RWPE2 (cell line): Measurements from ENCODE around the gene PDE11A.

ENCODE experiments used
- ATAC-seq: fragments of 200-7000 bp; cut with Tn5 transposase; 3 replicates; pipeline ENCODE4 v1.9.1; 2021; ENCODE audit warnings: low read depth
- DNase-seq: peaks from one replicate; pipeline ENCODE4 v3.0.0-alpha.2; 2020; ENCODE audit warnings: low spot score
- H3K27ac ChIP-seq: fragments of 450-650 bp; 2 replicates; pipeline ENCODE4 v1.5.1; 2017; ENCODE audit warnings: mild to moderate bottlenecking; ENCODE audit not compliant: poor library complexity, severe bottlenecking
- H3K27me3 ChIP-seq: fragments of 250-450 bp; sonication (Bioruptor Pico); 2 replicates; pipeline ENCODE4 v1.5.1; 2021; ENCODE audit warnings: mild to moderate bottlenecking, moderate library complexity; ENCODE audit not compliant: insufficient read depth, poor library complexity, severe bottlenecking
- H3K36me3 ChIP-seq: fragments of 250-450 bp; sonication (Bioruptor Pico); 2 replicates; pipeline ENCODE4 v1.5.1; 2020; ENCODE audit warnings: low read depth, mild to moderate bottlenecking, moderate library complexity
- H3K4me1 ChIP-seq: fragments of 250-450 bp; sonication (Bioruptor Pico); 2 replicates; pipeline ENCODE4 v1.5.1; 2021; ENCODE audit warnings: mild to moderate bottlenecking, moderate library complexity; ENCODE audit not compliant: insufficient read depth, poor library complexity, severe bottlenecking
- H3K4me3 ChIP-seq: fragments of 250-450 bp; sonication (Bioruptor Pico); 2 replicates; pipeline ENCODE4 v1.5.1; 2021; ENCODE audit warnings: mild to moderate bottlenecking, moderate library complexity; ENCODE audit not compliant: severe bottlenecking
- H3K9me3 ChIP-seq: fragments of 250-450 bp; sonication (Bioruptor Pico); 2 replicates; pipeline ENCODE4 v1.5.1; 2021; ENCODE audit warnings: mild to moderate bottlenecking, moderate library complexity; ENCODE audit not compliant: severe bottlenecking
- TF ChIP-seq, protein P1 (sequence below): fragments of 450-650 bp; IDR thresholded peaks from one replicate; pipeline ENCODE4 v1.5.1; 2017; ENCODE audit warnings: mild to moderate bottlenecking, moderate library complexity; ENCODE audit not compliant: poor library complexity, severe bottlenecking

The PDE11A gene

DNA sequence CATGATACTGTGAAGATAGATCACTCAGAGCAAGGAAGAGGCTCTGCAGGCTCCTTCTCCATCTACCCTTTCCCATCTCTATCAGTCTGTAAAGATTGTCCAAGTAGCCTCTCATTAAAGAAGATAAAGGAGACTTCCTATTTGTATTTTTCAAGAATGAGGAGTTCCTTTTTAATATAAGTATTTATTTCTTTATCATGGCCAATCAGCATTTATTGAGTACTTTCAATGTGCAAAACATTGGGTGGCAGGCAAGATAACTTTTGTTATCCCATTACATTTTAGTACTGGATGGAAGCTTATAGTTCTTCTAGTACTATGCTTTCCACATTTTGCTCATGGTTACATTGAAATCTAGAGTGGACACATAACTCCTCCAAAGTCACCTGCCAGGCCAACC is 3.6 kb upstream of the PDE11A start:
- TF ChIP-seq, protein P1, sequence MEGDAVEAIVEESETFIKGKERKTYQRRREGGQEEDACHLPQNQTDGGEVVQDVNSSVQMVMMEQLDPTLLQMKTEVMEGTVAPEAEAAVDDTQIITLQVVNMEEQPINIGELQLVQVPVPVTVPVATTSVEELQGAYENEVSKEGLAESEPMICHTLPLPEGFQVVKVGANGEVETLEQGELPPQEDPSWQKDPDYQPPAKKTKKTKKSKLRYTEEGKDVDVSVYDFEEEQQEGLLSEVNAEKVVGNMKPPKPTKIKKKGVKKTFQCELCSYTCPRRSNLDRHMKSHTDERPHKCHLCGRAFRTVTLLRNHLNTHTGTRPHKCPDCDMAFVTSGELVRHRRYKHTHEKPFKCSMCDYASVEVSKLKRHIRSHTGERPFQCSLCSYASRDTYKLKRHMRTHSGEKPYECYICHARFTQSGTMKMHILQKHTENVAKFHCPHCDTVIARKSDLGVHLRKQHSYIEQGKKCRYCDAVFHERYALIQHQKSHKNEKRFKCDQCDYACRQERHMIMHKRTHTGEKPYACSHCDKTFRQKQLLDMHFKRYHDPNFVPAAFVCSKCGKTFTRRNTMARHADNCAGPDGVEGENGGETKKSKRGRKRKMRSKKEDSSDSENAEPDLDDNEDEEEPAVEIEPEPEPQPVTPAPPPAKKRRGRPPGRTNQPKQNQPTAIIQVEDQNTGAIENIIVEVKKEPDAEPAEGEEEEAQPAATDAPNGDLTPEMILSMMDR, result no peak
- Histone ChIP-seq H3K27ac (no peak overlapping the region), H3K27me3 (no peaks in the 10 kb centered on the region), H3K4me1 (peaks cover 8% of the 10 kb centered on the region), H3K9me3 (no peaks in the 10 kb centered on the region), H3K36me3 (no peaks in the 10 kb centered on the region), H3K4me3 (no peak overlapping the region)
- DNase-seq (no peak), ATAC-seq (no peak)

DNA sequence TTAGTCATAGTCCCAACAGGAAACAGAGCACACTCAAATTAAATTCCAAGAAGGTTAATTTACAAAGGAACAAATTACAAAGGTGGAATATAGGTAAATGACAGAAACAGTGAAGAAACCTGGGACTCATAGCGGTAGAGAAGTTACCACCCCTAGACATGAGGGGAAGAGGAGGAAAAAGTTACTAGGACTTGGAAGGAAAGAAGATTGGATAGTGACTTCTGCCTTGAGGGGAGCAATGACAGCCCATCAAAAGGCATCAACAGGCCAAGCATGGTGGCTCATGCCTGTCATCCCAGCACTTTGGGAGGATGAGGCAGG is 2.4 kb upstream of the PDE11A start:
- H3K27ac ChIP-seq, result no peak overlapping the region
- no peaks in the 10 kb centered on the region for H3K36me3 ChIP-seq
- ATAC-seq (no peak; the same call in 1 of the 3 replicates), DNase-seq (no peak)
- no peak overlapping the region for H3K4me3 ChIP-seq
- no peaks in the 10 kb centered on the region for H3K27me3 ChIP-seq
- H3K9me3 ChIP-seq, result no peaks in the 10 kb centered on the region
- H3K4me1 ChIP-seq, result peaks cover 8% of the 10 kb centered on the region
- TF ChIP-seq, protein P1, result no peak

- TF ChIP-seq, protein P1, result no peak
- Histone ChIP-seq H3K9me3 (no peaks in the 10 kb centered on the region), H3K27me3 (no peaks in the 10 kb centered on the region), H3K27ac (no peak overlapping the region), H3K36me3 (no peaks in the 10 kb centered on the region), H3K4me1 (peaks cover 8% of the 10 kb centered on the region), H3K4me3 (no peak overlapping the region)
- ATAC-seq (peak; percentile 34; the same call in 1 of the 3 replicates), DNase-seq (no peak)
Measured at GRCh38 chr2:178074123-178075005, 1.8 kb upstream of the PDE11A start.

DNA sequence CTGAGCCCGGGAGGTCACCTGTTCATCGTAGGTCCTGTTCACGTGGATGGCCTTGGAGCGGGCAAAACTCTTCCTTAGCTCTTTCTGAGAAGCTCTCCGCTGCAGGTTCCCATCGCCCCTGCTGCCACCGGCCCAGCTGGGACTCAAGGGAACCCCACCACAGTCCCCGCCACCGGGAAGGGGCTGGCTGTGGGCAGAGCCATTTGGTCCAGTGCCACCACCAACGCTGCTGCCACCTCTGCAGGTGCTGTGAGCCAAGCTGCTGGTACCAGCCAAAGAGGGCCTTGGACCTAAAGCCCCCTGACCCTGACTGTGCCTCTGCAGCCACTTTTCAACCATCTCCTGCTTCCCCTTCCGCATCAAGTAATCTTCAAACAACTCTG is 586 bp downstream of the PDE11A start:
- Histone ChIP-seq H3K36me3 (no peaks in the 10 kb centered on the region), H3K27ac (no peak overlapping the region), H3K4me1 (peaks cover 8% of the 10 kb centered on the region), H3K27me3 (no peaks in the 10 kb centered on the region), H3K4me3 (no peak overlapping the region), H3K9me3 (no peaks in the 10 kb centered on the region)
- TF ChIP-seq, protein P1, result no peak
- no peak for ATAC-seq
- DNase-seq, result no peak

DNA sequence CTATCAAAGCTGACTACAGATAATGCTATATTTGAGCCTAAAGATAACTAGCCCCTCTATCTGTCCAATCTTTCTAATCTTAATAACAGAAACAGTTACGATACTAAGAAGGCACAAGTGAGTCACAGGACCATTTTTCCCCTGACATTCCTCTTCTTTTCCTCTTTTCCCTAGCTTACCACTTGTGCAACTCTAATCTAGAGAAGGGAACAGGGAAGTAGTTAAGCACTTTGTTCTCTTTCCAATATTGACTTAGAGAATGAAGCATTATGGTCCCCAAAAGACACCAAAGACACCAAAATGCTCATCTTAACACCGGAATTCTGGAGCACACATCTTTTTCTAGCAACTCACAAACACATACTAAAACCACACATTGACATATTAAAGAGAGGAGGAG is 1.8 kb downstream of the PDE11A start:
- no peaks in the 10 kb centered on the region for H3K36me3 ChIP-seq
- H3K4me1 ChIP-seq, result peaks cover 8% of the 10 kb centered on the region
- H3K4me3 ChIP-seq, result no peak overlapping the region
- H3K27me3 ChIP-seq, result no peaks in the 10 kb centered on the region
- TF ChIP-seq, protein P1, result no peak
- no peaks in the 10 kb centered on the region for H3K9me3 ChIP-seq
- ATAC-seq, result no peak
- H3K27ac ChIP-seq, result no peak overlapping the region
- DNase-seq, result no peak
